Lower lobe of right lung (tissue), 2 donors: Measurements from ENCODE around the gene PTPRN2. TPM values are rescaled to one million over a fixed set of nuclear protein-coding genes. Genes with fewer than 3 reads are reported as not detected.
"Not testable (repeated sequence)": the region's sequence is repeated elsewhere in the genome, so short reads cannot be mapped to it uniquely, and the experiment has no call there.

Source experiments
- ATAC-seq, 2 donors: fragments of 200-7000 bp; cut with Tn5 transposase; one replicate each; pipeline ENCODE4 v1.9.1; 2020 to 2022; ENCODE audit warnings: mild to moderate bottlenecking in 2 of 2, moderate library complexity in 2 of 2
- DNase-seq: peaks from one replicate; pipeline ENCODE4 v3.0.0-alpha.2; 2020
- H3K27ac ChIP-seq: fragments of 200-600 bp; one replicate; pipeline ENCODE4 v1.8.0; 2022
- H3K27me3 ChIP-seq: fragments of 200-600 bp; one replicate; pipeline ENCODE4 v1.8.0; 2022; ENCODE audit warnings: low read depth
- H3K36me3 ChIP-seq: fragments of 200-600 bp; one replicate; pipeline ENCODE4 v1.8.0; 2022; ENCODE audit warnings: mild to moderate bottlenecking
- H3K4me1 ChIP-seq: fragments of 200-600 bp; one replicate; pipeline ENCODE4 v1.8.0; 2022
- H3K4me3 ChIP-seq: fragments of 200-600 bp; one replicate; pipeline ENCODE4 v1.8.0; 2022; ENCODE audit warnings: mild to moderate bottlenecking
- H3K9me3 ChIP-seq: fragments of 200-600 bp; one replicate; pipeline ENCODE4 v1.8.0; 2022
- intact Hi-C: fragments of 100-400 bp; cut with DNase I; formaldehyde crosslinking; loops from one replicate; pipeline ENCODE4 v1.11.0; 2022
- total RNA-seq: library from RNA; stranded (reverse); fragmentation: NEBNext Ultra II Directional; extraction: Animal tissue kit (Norgen Biotek cat#: 25700); gene quantifications from one replicate; pipeline ENCODE4 v1.2.1, GENCODE V29; 2021
- TF ChIP-seq, protein P1 (sequence below): fragments of 200-600 bp; IDR thresholded peaks from one replicate; pipeline ENCODE4 v1.8.0; 2022; ENCODE audit warnings: antibody characterized with exemption, mild to moderate bottlenecking
- donor health status: DM: no; HTN: yes; CAD: no; lungs with severe emphysema.

The PTPRN2 gene
- total RNA-seq, 1 donor from 2014 or later = 6.8 TPM

- peak in 1 of 2 donors; percentile 31 for ATAC-seq
- intact Hi-C loops = no loop called here
- no peak overlapping the region for H3K27ac ChIP-seq
- no peak for DNase-seq
- H3K36me3 ChIP-seq = no peaks in the 10 kb centered on the region
- H3K4me3 ChIP-seq = no peak overlapping the region
- TF ChIP-seq, protein P1, sequence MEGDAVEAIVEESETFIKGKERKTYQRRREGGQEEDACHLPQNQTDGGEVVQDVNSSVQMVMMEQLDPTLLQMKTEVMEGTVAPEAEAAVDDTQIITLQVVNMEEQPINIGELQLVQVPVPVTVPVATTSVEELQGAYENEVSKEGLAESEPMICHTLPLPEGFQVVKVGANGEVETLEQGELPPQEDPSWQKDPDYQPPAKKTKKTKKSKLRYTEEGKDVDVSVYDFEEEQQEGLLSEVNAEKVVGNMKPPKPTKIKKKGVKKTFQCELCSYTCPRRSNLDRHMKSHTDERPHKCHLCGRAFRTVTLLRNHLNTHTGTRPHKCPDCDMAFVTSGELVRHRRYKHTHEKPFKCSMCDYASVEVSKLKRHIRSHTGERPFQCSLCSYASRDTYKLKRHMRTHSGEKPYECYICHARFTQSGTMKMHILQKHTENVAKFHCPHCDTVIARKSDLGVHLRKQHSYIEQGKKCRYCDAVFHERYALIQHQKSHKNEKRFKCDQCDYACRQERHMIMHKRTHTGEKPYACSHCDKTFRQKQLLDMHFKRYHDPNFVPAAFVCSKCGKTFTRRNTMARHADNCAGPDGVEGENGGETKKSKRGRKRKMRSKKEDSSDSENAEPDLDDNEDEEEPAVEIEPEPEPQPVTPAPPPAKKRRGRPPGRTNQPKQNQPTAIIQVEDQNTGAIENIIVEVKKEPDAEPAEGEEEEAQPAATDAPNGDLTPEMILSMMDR = no peak
- H3K4me1 ChIP-seq = no peaks in the 10 kb centered on the region
- H3K9me3 ChIP-seq = peaks cover 4% of the 10 kb centered on the region
- no peaks in the 10 kb centered on the region for H3K27me3 ChIP-seq
Observed at GRCh38 chr7:158377800-158378623, 209.6 kb downstream of the PTPRN2 start.

- H3K4me1 ChIP-seq, DNase-seq, H3K9me3 ChIP-seq: not testable (repeated sequence)
Observed at GRCh38 chr7:158376839-158377186, 210.8 kb downstream of the PTPRN2 start.

GRCh38 chr7:158376146-158376838, 211.3 kb downstream of the PTPRN2 start:
- H3K4me3 ChIP-seq, intact Hi-C loops, H3K36me3 ChIP-seq, H3K9me3 ChIP-seq, DNase-seq, H3K27ac ChIP-seq, ATAC-seq, H3K4me1 ChIP-seq, H3K27me3 ChIP-seq: not testable (repeated sequence)

More at GRCh38 chr7:158376839-158377186, 210.8 kb downstream of the PTPRN2 start:
- H3K36me3 ChIP-seq, H3K27ac ChIP-seq, H3K27me3 ChIP-seq, H3K4me3 ChIP-seq, intact Hi-C loops, ATAC-seq: not testable (repeated sequence)

- no peak for DNase-seq
- TF ChIP-seq, protein P1 = no peak
- intact Hi-C loops = no loop called here
- Histone ChIP-seq H3K4me3 (no peak overlapping the region), H3K9me3 (no peaks in the 10 kb centered on the region), H3K4me1 (no peaks in the 10 kb centered on the region), H3K27me3 (no peaks in the 10 kb centered on the region), H3K27ac (no peak overlapping the region), H3K36me3 (no peaks in the 10 kb centered on the region)
- no peak for ATAC-seq
Observed at GRCh38 chr7:158375034-158375433, 212.6 kb downstream of the PTPRN2 start.

GRCh38 chr7:158374586-158374985, 213.0 kb downstream of the PTPRN2 start:
- DNase-seq (no peak), ATAC-seq (no peak)
- Histone ChIP-seq H3K27ac (no peak overlapping the region), H3K36me3 (no peaks in the 10 kb centered on the region), H3K27me3 (no peaks in the 10 kb centered on the region), H3K4me1 (no peaks in the 10 kb centered on the region), H3K9me3 (no peaks in the 10 kb centered on the region), H3K4me3 (no peak overlapping the region)
- TF ChIP-seq, protein P1 = no peak
- intact Hi-C loops = no loop called here

DNA sequence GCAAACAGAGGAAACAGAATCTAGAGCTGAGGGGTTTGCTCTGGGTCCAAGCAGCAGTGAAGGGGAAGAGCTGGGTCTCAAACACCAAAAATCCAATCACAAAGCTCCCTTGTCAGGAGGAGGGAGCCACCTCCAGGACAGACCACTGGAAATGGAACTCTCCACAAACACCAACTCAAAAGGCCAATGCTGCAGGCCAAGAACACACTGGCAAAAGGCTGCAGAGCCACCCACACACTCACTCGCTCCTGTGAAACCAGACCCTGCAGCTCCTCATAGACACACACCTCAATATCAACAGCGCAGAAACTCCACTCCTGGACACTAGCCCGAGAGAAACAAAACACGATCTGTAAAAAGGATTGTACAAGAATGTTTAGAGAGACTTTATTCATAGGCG, 213.5 kb downstream of the PTPRN2 start:
- H3K4me1 ChIP-seq = no peaks in the 10 kb centered on the region
- ATAC-seq (no peak), DNase-seq (no peak)
- no peaks in the 10 kb centered on the region for H3K9me3 ChIP-seq
- TF ChIP-seq, protein P1 = no peak
- no peaks in the 10 kb centered on the region for H3K36me3 ChIP-seq
- intact Hi-C loops = no loop called here
- no peak overlapping the region for H3K4me3 ChIP-seq
- no peak overlapping the region for H3K27ac ChIP-seq
- H3K27me3 ChIP-seq = no peaks in the 10 kb centered on the region
